Suppressor macrophage (primary cell): ENCODE results near the gene DDIT4.

Experiments used
- DNase-seq, 4 experiments: peaks; one replicate each; pipeline ENCODE4 v3.0.0-alpha.2; 2020 to 2022

DDIT4 gene

DNA sequence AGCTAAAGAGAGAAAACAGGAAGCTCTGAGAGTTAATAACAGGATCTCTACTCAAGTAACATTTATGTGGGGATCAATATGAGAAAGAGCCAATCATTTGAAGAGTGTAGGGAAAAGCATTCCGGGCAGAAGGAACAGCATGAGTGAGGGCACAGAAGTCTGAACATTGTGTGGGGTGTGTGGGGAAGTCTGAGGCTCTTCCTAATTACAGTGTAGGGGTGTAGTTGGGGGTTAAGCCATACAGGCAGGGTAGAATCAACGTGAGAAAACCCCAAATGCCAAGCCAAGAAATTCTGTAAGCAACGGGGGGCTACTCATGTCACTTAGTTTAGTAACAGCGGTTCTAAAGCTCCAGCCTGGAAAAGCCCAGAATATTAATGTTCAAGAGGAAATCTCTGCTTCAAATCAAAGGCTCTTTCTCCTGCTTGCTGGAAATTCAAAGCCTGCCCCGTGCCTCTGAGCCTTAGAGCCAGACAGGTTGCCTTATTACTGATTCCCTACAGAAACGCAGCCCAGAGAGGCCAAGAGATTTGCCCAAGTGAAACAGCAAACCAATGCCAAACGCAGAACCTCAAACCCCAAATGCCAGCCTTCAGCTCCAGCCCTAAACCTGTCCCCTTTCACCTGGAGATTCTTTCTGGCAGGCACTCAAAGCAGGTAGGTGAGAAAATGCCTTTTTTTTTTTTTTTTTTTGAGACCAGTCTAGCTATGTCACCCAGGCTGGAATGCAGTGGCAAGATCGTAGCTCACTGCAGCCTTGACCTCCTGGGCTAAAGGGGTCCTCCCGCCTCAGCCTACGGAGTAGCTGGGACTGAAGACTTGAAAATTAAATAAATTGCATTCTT is 44.9 kb downstream of the DDIT4 start:
- peak in 1 of 4 experiments; percentile 48 for DNase-seq

GRCh38 chr10:72319416-72320254 is 45.9 kb downstream of the DDIT4 start:
- peak; percentile 96 to 98 (median 97) for DNase-seq

DNA sequence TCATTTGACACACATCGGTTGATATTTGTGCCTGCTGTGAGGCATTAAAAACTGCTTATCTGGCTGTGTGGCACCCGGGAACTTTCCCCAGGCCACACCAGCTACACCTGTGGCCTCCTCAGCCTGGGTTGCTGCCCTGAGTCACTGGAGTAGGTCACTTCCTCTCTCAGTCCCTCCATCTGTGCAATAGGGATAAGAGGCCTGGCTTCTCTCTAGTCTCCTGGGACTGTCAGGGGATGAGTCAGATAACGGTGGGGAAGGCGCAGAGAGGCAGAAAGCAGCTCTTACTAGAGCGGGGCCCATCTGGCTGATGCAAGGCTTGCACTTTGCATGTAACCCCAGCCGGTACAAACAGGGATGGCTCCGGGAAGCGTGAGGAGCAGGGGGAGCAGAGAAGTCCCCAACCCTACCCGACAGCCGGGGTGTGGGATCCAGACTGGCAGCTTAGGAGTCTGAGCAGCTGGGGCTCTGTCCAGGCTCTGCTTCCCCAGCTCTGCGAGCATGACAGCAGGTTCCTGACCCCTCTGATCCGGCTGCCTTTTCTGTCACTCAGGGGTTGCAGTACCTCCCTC is 47.0 kb downstream of the DDIT4 start:
- DNase-seq: peak; percentile 87 to 96 (median 90)

- no peak for DNase-seq
Measured at GRCh38 chr10:72321248-72322029, 47.7 kb downstream of the DDIT4 start.

DNA sequence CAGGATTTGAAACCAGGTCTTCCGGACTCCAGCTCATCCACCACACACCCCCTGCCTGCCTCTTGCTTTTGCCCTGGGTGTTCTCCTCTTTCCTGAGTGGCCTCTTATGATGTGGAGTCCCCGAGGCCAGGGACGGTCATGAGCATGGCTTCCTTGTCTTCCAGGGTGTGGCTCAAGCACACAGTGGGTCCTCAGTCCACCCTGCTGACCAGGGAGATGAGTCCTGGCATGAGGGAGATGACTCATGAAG is 48.2 kb downstream of the DDIT4 start:
- peak in 3 of 4 experiments; percentile 46 to 63 (median 62) for DNase-seq

- peak in 2 of 4 experiments; percentile 3 to 31 for DNase-seq
Measured at GRCh38 chr10:72322280-72323058, 48.7 kb downstream of the DDIT4 start.

DNA sequence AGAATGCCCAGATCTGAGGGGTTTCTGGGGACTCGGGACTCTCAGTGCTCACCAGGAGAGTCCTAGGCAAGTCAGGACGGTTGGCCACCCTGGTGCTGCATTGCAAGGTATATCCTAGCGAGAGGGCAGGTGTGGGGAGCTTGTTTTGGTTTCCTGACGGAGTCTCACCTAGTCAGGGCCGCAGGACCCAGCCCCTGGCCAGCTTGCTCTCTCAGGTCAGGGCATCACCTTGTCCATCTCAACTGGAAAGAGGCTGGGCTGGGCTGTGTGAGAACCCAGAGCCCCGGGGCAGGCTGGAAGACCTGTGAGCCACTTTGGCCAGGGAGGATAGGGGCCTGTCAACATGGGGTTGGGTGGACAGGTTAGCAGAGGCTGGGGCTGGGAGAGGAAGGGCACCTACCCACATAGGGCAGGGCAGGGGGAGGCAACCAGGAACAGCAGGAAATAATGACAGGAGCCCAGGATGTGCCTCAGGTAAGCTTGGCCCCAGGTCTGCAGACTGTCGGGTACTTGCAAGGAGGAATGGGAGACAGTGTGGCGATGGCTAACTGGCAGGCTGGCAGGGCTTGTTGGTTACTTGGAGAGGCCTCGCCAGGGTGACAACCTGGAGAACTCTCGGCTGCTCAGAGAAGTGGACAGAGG is 49.5 kb downstream of the DDIT4 start:
- peak in 2 of 4 experiments; percentile 0 to 3 for DNase-seq

GRCh38 chr10:72323771-72324191 is 50.1 kb downstream of the DDIT4 start:
- DNase-seq: peak in 1 of 4 experiments; percentile 50
